MG63 (cell line): Measurements from ENCODE around the gene DEAF1. TPM values are rescaled to one million over a fixed set of nuclear protein-coding genes. Genes with fewer than 3 reads are reported as not detected.

ENCODE experiments used
- DNase-seq: peaks from one replicate; pipeline ENCODE4 v3.0.0-alpha.2; 2020
- H3K27me3 ChIP-seq: fragments of 250-450 bp; sonication (Bioruptor Pico); 2 replicates; pipeline ENCODE4 v1.5.1; 2020; ENCODE audit warnings: mild to moderate bottlenecking, moderate library complexity
- H3K36me3 ChIP-seq: fragments of 250-450 bp; sonication (Bioruptor Pico); 2 replicates; pipeline ENCODE4 v1.5.1; 2020; ENCODE audit warnings: mild to moderate bottlenecking, moderate library complexity
- H3K4me3 ChIP-seq: fragments of 250-450 bp; sonication (Bioruptor Pico); 2 replicates; pipeline ENCODE4 v1.5.1; 2020; ENCODE audit warnings: mild to moderate bottlenecking, moderate library complexity
- H3K9me3 ChIP-seq: fragments of 250-450 bp; sonication (Bioruptor Pico); 2 replicates; pipeline ENCODE4 v1.5.1; 2020; ENCODE audit warnings: mild to moderate bottlenecking, moderate library complexity
- total RNA-seq: library from RNA; depleted of rRNA; stranded (reverse); fragments of >200 nt; shearing (Covaris generic); gene quantifications from 2 replicates; pipeline ENCODE4 v1.2.3, GENCODE V29; 2014; ENCODE audit warnings: low replicate concordance

DEAF1 gene
- total RNA-seq, 1 experiment from 2014 or later, result 34.6 TPM

GRCh38 chr11:627308-627576 is 67.8 kb downstream of the DEAF1 start:
- peaks cover 25% of the 10 kb centered on the region for H3K36me3 ChIP-seq
- H3K9me3 ChIP-seq, result no peaks in the 10 kb centered on the region
- H3K27me3 ChIP-seq, result no peaks in the 10 kb centered on the region
- no peak overlapping the region for H3K4me3 ChIP-seq
- no peak for DNase-seq

- no peaks in the 10 kb centered on the region for H3K27me3 ChIP-seq
- DNase-seq, result no peak
- H3K4me3 ChIP-seq, result no peak within 1 kb of the TSS
- peaks cover 24% of the 10 kb centered on the region for H3K36me3 ChIP-seq
- H3K9me3 ChIP-seq, result no peaks in the 10 kb centered on the region
Measured at GRCh38 chr11:626475-627307, 68.3 kb downstream of the DEAF1 start, which contains the start of gene SCT. Gene SCT (minus strand): TSS chr11:627181. CDS start chr11:627143, 38 bp downstream.

- no peak for DNase-seq
- Histone ChIP-seq H3K36me3 (peaks cover 24% of the 10 kb centered on the region), H3K9me3 (no peaks in the 10 kb centered on the region), H3K4me3 (no peak overlapping the region), H3K27me3 (no peaks in the 10 kb centered on the region)
Measured at GRCh38 chr11:625636-626268, 69.3 kb downstream of the DEAF1 start.

- Histone ChIP-seq H3K36me3 (peaks cover 18% of the 10 kb centered on the region), H3K27me3 (no peaks in the 10 kb centered on the region), H3K4me3 (no peak within 1 kb of the TSS), H3K9me3 (no peaks in the 10 kb centered on the region)
- DNase-seq, result no peak
Measured at GRCh38 chr11:624705-625635, 70.1 kb downstream of the DEAF1 start, which contains the start of gene CDHR5. Gene CDHR5 (minus strand): TSS chr11:624955. CDS start chr11:624902, 53 bp downstream.

GRCh38 chr11:623999-624704 is 70.9 kb downstream of the DEAF1 start:
- peak; percentile 60 for DNase-seq
- H3K4me3 ChIP-seq, result no peak overlapping the region
- no peaks in the 10 kb centered on the region for H3K9me3 ChIP-seq

GRCh38 chr11:623349-623869 is 71.6 kb downstream of the DEAF1 start:
- H3K9me3 ChIP-seq, result no peaks in the 10 kb centered on the region
- no peak for DNase-seq
- H3K27me3 ChIP-seq, result no peaks in the 10 kb centered on the region
- peaks cover 9% of the 10 kb centered on the region for H3K36me3 ChIP-seq
- H3K4me3 ChIP-seq, result no peak overlapping the region

More at GRCh38 chr11:623999-624704, 70.9 kb downstream of the DEAF1 start:
- H3K27me3 ChIP-seq, result no peaks in the 10 kb centered on the region
- H3K36me3 ChIP-seq, result peaks cover 12% of the 10 kb centered on the region

GRCh38 chr11:621838-622237 is 73.2 kb downstream of the DEAF1 start:
- DNase-seq, result no peak
- H3K4me3 ChIP-seq, result no peak overlapping the region
- H3K36me3 ChIP-seq, result peaks cover 16% of the 10 kb centered on the region
- H3K9me3 ChIP-seq, result no peaks in the 10 kb centered on the region
- no peaks in the 10 kb centered on the region for H3K27me3 ChIP-seq

- Histone ChIP-seq H3K36me3 (peaks cover 18% of the 10 kb centered on the region), H3K4me3 (no peak overlapping the region), H3K27me3 (no peaks in the 10 kb centered on the region), H3K9me3 (no peaks in the 10 kb centered on the region)
- no peak for DNase-seq
Measured at GRCh38 chr11:620935-621814, 73.8 kb downstream of the DEAF1 start.

- Histone ChIP-seq H3K27me3 (no peaks in the 10 kb centered on the region), H3K36me3 (peaks cover 23% of the 10 kb centered on the region), H3K4me3 (no peak overlapping the region), H3K9me3 (no peaks in the 10 kb centered on the region)
- DNase-seq, result no peak
Measured at GRCh38 chr11:620201-620600, 74.8 kb downstream of the DEAF1 start.

GRCh38 chr11:619628-620050 is 75.4 kb downstream of the DEAF1 start:
- no peak for DNase-seq
- H3K9me3 ChIP-seq, result no peaks in the 10 kb centered on the region
- no peak overlapping the region for H3K4me3 ChIP-seq
- H3K36me3 ChIP-seq, result peaks cover 29% of the 10 kb centered on the region
- no peaks in the 10 kb centered on the region for H3K27me3 ChIP-seq

- no peak for DNase-seq
- Histone ChIP-seq H3K4me3 (no peak overlapping the region), H3K36me3 (peaks cover 35% of the 10 kb centered on the region), H3K9me3 (no peaks in the 10 kb centered on the region), H3K27me3 (no peaks in the 10 kb centered on the region)
Measured at GRCh38 chr11:618856-619627, 76.0 kb downstream of the DEAF1 start.

- DNase-seq, result no peak
- peaks cover 40% of the 10 kb centered on the region for H3K36me3 ChIP-seq
- H3K9me3 ChIP-seq, result no peaks in the 10 kb centered on the region
- no peaks in the 10 kb centered on the region for H3K27me3 ChIP-seq
- no peak overlapping the region for H3K4me3 ChIP-seq
Measured at GRCh38 chr11:617912-618682, 76.9 kb downstream of the DEAF1 start.

GRCh38 chr11:617199-617911 is 77.7 kb downstream of the DEAF1 start:
- DNase-seq, result no peak
- Histone ChIP-seq H3K36me3 (peaks cover 40% of the 10 kb centered on the region), H3K4me3 (no peak overlapping the region), H3K9me3 (no peaks in the 10 kb centered on the region), H3K27me3 (no peaks in the 10 kb centered on the region)
